ENCODE measurements around the gene RPS6KA2. TPM values are rescaled to one million over a fixed set of nuclear protein-coding genes. Genes with fewer than 3 reads are reported as not detected.
A peak's percentile ranks its signal among the peaks of the same experiment; 100 is the strongest.

Gene RPS6KA2
- polyA plus RNA-seq, 1 donor, result 12.5 TPM

DNA sequence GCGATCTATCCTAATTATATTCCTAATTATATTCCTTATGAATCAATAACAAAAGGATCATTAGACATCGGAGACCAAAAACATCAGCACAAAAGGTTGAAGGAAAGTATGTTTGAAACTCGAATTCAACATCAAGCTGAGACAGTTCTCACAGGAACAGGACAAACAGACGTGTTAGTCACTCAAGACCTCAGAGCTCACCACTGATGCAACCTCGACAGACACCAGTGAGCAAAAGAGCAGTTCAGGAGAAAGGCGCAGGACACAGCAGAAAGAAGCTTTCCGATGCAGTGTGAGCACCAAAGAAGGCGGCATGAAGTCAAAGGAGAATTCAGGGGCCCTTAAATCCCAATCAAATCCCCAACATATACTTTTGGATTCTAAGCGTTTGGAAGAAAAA is 34.2 kb downstream of the RPS6KA2 start:
- no peak overlapping the region for H3K4me3 ChIP-seq (ENCODE audit: low read length)
- DNase-seq, result no peak
- H3K4me1 ChIP-seq (ENCODE audit: control insufficient read depth, insufficient read depth, low read length), result peaks cover 2% of the 10 kb centered on the region
- H3K36me3 ChIP-seq (ENCODE audit: control insufficient read depth, insufficient read depth, low read length), result no peaks in the 10 kb centered on the region
- H3K9me3 ChIP-seq (ENCODE audit: control insufficient read depth, low read depth, low read length), result no peaks in the 10 kb centered on the region
- H3K27me3 ChIP-seq (ENCODE audit: control insufficient read depth, insufficient read depth, low read length), result no peaks in the 10 kb centered on the region
- 88% methylated on average over 2 of the region's 9 CpGs for WGBS (ENCODE audit: insufficient coverage, low lambda C conversion rate)
- no peak overlapping the region for H3K27ac ChIP-seq (ENCODE audit: low read length)

DNA sequence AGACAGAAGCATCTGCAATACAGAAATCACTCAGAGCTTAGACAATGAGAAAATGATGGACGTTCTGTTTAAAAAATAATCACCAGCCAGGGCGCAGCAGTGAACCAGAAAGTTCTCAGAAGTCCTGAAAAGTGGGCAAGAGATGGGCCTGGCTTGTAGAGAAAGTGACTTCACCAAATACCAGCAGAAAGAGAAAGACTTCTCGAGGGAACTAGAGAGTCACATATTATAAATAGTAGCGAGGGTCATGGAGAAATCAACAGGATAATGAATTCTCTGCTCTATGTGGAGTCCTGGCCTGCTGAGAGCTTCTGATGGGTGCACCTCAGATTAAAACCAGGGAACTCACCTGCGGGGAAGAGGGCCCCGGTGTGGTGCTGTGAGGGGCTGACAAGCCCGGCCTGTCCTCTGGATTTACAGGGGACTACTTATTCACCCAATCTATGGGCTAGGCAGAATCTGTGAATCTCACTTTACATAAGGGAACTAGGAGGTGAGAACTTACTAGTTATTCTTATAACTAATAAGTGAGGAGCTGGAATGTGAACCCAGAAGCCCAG is 35.0 kb downstream of the RPS6KA2 start:
- H3K9me3 ChIP-seq (ENCODE audit: control insufficient read depth, low read depth, low read length), result no peaks in the 10 kb centered on the region
- no peak overlapping the region for H3K27ac ChIP-seq (ENCODE audit: low read length)
- no peak for DNase-seq
- H3K36me3 ChIP-seq (ENCODE audit: control insufficient read depth, insufficient read depth, low read length), result no peaks in the 10 kb centered on the region
- WGBS (ENCODE audit: insufficient coverage, low lambda C conversion rate), result 90% methylated on average over 2 of the region's 7 CpGs
- H3K4me1 ChIP-seq (ENCODE audit: control insufficient read depth, insufficient read depth, low read length), result peaks cover 2% of the 10 kb centered on the region
- no peaks in the 10 kb centered on the region for H3K27me3 ChIP-seq (ENCODE audit: control insufficient read depth, insufficient read depth, low read length)
- no peak overlapping the region for H3K4me3 ChIP-seq (ENCODE audit: low read length)

DNA sequence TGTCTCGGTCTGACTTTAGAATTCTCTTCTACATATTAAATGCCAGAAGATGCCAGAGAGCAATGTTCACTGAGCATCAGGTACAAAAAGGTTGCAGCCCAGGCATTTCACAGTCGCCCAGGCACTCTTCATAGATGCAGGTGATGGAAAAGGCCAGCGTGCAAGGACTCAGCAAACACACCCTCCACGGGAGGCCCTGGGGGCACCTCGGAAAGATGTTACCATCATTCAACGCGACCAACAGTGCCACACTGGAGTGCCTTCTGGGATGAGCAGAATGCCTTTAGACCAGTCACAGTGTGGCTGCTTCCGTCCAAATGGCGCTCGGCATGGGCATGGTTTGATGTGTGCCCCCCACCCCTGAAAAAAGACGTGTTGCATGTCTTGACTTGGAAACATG is 36.0 kb downstream of the RPS6KA2 start:
- H3K36me3 ChIP-seq (ENCODE audit: control insufficient read depth, insufficient read depth, low read length), result no peaks in the 10 kb centered on the region
- H3K4me1 ChIP-seq (ENCODE audit: control insufficient read depth, insufficient read depth, low read length), result peaks cover 2% of the 10 kb centered on the region
- H3K27me3 ChIP-seq (ENCODE audit: control insufficient read depth, insufficient read depth, low read length), result no peaks in the 10 kb centered on the region
- DNase-seq, result no peak
- WGBS (ENCODE audit: insufficient coverage, low lambda C conversion rate), result no CpG with 5 or more reads among the region's 11 CpGs
- H3K4me3 ChIP-seq (ENCODE audit: low read length), result no peak overlapping the region
- no peaks in the 10 kb centered on the region for H3K9me3 ChIP-seq (ENCODE audit: control insufficient read depth, low read depth, low read length)
- H3K27ac ChIP-seq (ENCODE audit: low read length), result no peak overlapping the region

DNA sequence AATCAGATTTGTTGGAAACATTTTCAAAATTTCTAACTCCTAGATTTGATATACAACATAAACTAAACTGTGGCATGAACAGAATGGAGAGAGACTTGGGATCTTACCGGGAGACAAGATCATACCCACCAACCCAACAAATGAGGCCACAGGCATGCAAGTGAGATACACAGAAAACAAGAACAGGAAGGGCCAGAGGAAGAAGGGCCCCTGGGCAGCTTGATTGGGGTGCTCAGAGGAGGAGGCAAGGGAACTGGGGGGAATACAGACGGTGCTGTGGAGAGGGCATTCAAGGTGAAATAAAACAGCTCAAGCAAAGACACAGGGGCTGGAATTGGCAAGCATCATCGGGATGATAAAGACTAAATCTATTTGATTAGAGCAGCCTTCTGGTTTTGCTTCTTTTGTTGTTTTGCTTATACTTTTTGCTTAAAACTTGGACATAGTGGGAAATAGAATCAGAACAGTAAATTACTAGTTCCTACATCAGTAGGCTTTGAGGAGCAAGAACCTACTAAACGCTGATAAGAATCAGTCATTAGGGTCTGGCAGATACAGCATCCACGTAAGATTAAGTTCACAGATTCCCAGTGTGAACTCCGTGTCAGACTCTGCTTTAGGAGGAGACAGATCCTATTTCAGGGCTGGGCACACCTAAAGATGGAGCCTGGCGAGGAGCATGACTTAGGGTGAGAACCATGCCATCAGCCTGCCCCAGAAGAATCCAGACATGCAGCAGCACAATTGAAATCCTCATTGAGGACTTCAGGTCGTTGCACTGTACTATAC is 37.1 kb downstream of the RPS6KA2 start:
- H3K9me3 ChIP-seq (ENCODE audit: control insufficient read depth, low read depth, low read length), result no peaks in the 10 kb centered on the region

DNA sequence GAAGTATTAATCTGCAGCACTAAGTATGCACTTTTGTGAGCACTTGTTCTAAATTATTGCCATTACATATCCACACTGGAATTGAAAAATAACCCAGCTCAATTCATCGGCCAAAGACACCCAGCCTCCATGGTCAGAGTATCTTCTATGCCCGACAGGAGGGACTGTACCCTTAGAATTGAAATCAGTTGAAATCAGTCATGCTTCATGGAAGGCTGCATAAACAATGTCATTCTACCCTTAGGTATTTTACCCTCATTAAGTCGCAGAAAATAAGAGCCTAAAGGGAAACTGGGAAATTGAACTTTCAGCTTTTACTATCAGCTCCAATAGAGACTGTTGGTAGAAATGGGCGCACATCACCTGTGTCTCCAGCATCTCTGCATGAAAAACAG is 37.7 kb downstream of the RPS6KA2 start:
- no CpG with 5 or more reads among the region's 4 CpGs for WGBS (ENCODE audit: insufficient coverage, low lambda C conversion rate)
- no peaks in the 10 kb centered on the region for H3K36me3 ChIP-seq (ENCODE audit: control insufficient read depth, insufficient read depth, low read length)
- H3K9me3 ChIP-seq (ENCODE audit: control insufficient read depth, low read depth, low read length), result no peaks in the 10 kb centered on the region
- H3K4me3 ChIP-seq (ENCODE audit: low read length), result no peak overlapping the region
- no peak for DNase-seq
- H3K4me1 ChIP-seq (ENCODE audit: control insufficient read depth, insufficient read depth, low read length), result peaks cover 2% of the 10 kb centered on the region
- H3K27me3 ChIP-seq (ENCODE audit: control insufficient read depth, insufficient read depth, low read length), result no peaks in the 10 kb centered on the region
- H3K27ac ChIP-seq (ENCODE audit: low read length), result no peak overlapping the region

More for the DNA sequence above, 37.1 kb downstream of the RPS6KA2 start:
- H3K4me1 ChIP-seq (ENCODE audit: control insufficient read depth, insufficient read depth, low read length), result peaks cover 2% of the 10 kb centered on the region
- H3K36me3 ChIP-seq (ENCODE audit: control insufficient read depth, insufficient read depth, low read length), result no peaks in the 10 kb centered on the region
- H3K27me3 ChIP-seq (ENCODE audit: control insufficient read depth, insufficient read depth, low read length), result no peaks in the 10 kb centered on the region
- no peak for DNase-seq
- WGBS (ENCODE audit: insufficient coverage, low lambda C conversion rate), result 90% methylated on average over 2 of the region's 8 CpGs
- no peak overlapping the region for H3K27ac ChIP-seq (ENCODE audit: low read length)
- no peak overlapping the region for H3K4me3 ChIP-seq (ENCODE audit: low read length)

DNA sequence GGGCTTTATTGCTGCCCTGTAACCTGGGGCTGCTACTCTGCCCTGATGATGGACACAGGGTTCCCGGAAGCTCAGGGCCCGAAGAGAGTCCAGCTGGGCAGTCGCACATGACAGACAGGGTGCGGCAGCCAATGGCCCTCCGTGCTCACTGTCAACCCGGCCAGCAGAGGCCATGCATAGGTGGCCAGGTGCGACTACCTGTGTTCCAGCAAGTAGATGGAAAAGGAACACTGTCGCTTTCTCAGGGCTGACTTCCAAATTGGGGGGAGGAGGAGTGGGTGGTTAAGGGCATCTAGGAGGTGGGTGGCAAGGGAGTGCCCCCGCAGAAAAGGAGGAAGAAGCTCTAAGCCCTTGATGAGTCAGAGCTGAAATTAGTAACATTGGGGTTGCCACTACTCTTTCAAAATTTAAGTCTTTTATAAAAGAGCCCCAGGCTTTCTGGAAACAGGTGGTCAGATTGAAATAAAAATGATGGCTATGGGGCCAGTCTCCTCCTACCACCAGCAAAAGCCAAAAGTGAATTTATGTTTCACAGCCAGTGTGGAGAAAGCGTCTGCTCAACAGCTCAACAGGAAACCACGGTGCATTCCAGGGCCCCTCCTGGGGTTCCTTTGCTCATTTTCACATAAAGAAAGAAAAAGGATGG is 38.2 kb downstream of the RPS6KA2 start:
- WGBS (ENCODE audit: insufficient coverage, low lambda C conversion rate), result 100% methylated on average over 1 of the region's 11 CpGs
- H3K9me3 ChIP-seq (ENCODE audit: control insufficient read depth, low read depth, low read length), result no peaks in the 10 kb centered on the region
- peaks cover 2% of the 10 kb centered on the region for H3K4me1 ChIP-seq (ENCODE audit: control insufficient read depth, insufficient read depth, low read length)
- no peak overlapping the region for H3K27ac ChIP-seq (ENCODE audit: low read length)
- DNase-seq, result no peak
- H3K4me3 ChIP-seq (ENCODE audit: low read length), result no peak overlapping the region
- H3K27me3 ChIP-seq (ENCODE audit: control insufficient read depth, insufficient read depth, low read length), result no peaks in the 10 kb centered on the region
- no peaks in the 10 kb centered on the region for H3K36me3 ChIP-seq (ENCODE audit: control insufficient read depth, insufficient read depth, low read length)

DNA sequence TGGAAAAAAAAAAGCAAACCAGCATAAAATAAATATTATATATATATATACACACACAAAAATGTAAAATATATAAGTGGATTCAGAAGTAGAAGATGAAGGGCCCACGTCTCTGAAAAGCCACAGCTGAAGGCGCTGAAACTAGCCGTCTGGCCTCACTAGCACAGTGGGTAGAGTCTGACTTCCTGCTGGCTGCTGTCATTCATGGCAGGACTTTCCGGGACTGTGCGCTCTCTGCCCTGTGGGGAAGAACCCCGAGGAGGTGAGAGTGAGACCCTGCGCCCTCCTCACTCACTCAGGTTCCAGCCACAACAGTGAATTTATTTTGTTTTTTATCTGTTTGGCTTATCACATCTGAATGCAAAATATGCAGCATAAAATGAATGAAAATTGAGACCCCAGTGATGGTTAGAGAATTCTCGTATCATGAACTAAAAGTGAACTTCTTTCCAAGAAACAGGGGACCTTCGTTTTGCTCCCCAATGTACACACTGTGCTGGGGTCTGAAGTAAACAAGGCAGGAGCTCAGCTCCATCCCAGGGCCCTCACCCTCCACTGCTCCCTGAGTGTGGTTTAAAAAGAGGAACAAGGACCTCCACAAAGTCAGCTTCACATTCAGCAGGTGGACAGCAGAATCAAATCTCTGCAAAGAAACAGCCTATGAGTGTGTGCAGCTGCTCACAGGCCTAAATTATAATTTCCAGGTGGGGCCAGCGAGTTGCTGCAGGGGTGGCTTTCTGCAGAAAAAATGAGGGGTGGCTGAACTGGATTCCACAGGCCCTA is 39.2 kb downstream of the RPS6KA2 start:
- peaks cover 2% of the 10 kb centered on the region for H3K4me1 ChIP-seq (ENCODE audit: control insufficient read depth, insufficient read depth, low read length)
- no peaks in the 10 kb centered on the region for H3K36me3 ChIP-seq (ENCODE audit: control insufficient read depth, insufficient read depth, low read length)
- WGBS (ENCODE audit: insufficient coverage, low lambda C conversion rate), result no CpG with 5 or more reads among the region's 10 CpGs
- no peaks in the 10 kb centered on the region for H3K9me3 ChIP-seq (ENCODE audit: control insufficient read depth, low read depth, low read length)
- DNase-seq, result no peak
- no peak overlapping the region for H3K27ac ChIP-seq (ENCODE audit: low read length)
- H3K27me3 ChIP-seq (ENCODE audit: control insufficient read depth, insufficient read depth, low read length), result no peaks in the 10 kb centered on the region
- no peak overlapping the region for H3K4me3 ChIP-seq (ENCODE audit: low read length)

DNA sequence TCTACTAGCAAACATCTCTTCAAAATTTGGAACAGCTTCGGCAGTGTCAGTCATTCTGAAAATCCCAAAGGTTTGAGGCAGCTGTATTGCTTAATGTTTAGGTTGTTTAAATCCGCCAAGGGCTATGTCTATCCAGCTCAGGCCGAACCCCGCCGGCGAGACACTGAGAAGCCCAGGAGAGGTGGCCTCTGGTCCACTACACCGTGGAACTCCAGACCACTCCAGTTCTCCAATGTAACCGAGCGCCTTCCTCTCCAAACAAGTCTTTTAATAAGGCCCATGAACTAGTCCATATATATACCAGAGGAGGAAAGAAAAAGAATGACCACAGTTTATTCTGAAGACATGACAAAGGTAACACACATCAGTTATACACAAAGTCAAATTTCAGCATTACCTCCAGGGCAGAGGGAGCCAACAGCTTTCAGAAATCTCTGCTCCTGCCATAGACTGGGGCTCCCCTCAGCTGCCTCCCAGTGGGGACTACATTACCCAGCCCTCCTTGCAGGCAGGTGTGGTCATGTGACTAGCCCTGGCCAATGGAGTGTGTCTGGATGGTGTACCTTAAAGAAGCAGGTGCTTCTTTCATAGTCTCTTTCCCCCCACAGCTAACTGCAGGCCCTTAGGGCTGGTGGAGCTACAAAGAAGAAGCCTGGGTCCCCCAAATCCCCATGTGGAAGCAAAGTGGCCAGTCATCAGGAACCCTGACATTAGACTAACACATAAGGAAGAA is 40.5 kb downstream of the RPS6KA2 start, which contains the start of gene RAMACL:
TSS of gene RAMACL (minus strand) at position 255 of the 733 bp plus-strand sequence. CDS start at position 54, 201 bp downstream.
- Histone ChIP-seq H3K27me3 (ENCODE audit: control insufficient read depth, insufficient read depth, low read length) (no peaks in the 10 kb centered on the region), H3K4me3 (ENCODE audit: low read length) (no peak within 1 kb of the TSS), H3K9me3 (ENCODE audit: control insufficient read depth, low read depth, low read length) (no peaks in the 10 kb centered on the region), H3K27ac (ENCODE audit: low read length) (no peak within 1 kb of the TSS), H3K36me3 (ENCODE audit: control insufficient read depth, insufficient read depth, low read length) (no peaks in the 10 kb centered on the region), H3K4me1 (ENCODE audit: control insufficient read depth, insufficient read depth, low read length) (peaks cover 2% of the 10 kb centered on the region)
- WGBS (ENCODE audit: insufficient coverage, low lambda C conversion rate), result no CpG with 5 or more reads among the region's 9 CpGs
- peak in 1 of 2 donors; percentile 43 for DNase-seq

DNA sequence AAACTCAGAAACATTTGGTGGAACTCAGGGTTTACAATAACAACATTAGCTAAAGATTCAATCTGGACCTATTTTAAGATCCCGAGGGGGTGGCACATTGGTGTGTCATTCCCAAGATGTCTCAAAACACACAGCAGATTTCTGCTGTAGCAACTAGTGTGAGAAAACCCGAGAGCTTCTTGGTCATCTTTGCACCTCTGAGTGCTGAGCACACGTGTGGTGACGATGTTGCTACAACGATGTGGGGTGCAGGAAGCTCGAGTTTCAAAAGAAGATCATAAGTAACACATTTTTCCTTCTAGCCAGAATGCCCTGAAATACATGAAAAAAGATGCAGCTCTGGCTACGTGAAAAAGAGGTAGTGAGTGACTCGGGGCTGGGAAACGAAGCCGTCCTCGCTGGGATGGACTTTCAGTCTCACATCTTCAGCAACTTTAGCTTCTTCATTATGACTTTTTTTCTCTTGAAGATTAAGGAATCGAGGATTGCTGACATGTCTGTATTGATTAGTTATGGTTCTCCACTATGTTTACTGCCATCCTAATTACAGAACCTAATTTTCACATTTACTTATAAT is 42.1 kb downstream of the RPS6KA2 start:
- no peaks in the 10 kb centered on the region for H3K36me3 ChIP-seq (ENCODE audit: control insufficient read depth, insufficient read depth, low read length)
- no peak overlapping the region for H3K4me3 ChIP-seq (ENCODE audit: low read length)
- 100% methylated on average over 1 of the region's 12 CpGs for WGBS (ENCODE audit: insufficient coverage, low lambda C conversion rate)
- H3K27ac ChIP-seq (ENCODE audit: low read length), result no peak overlapping the region
- H3K9me3 ChIP-seq (ENCODE audit: control insufficient read depth, low read depth, low read length), result no peaks in the 10 kb centered on the region
- H3K4me1 ChIP-seq (ENCODE audit: control insufficient read depth, insufficient read depth, low read length), result peaks cover 2% of the 10 kb centered on the region
- no peaks in the 10 kb centered on the region for H3K27me3 ChIP-seq (ENCODE audit: control insufficient read depth, insufficient read depth, low read length)
- no peak for DNase-seq
